GM13976 (cell line): ENCODE measurements around the gene ACRV1.

Experiments
- DNase-seq: peaks from one replicate; pipeline ENCODE4 v3.0.0; 2012; ENCODE audit warnings: low spot score
- in situ Hi-C: fragments of 300-500 bp; cut with MboI; formaldehyde crosslinking; loops from one replicate; pipeline ENCODE4 v1.12.0; 2022; ENCODE audit warnings: low sequenced_read_pairs, mixed read lengths, inconsistent platforms; ENCODE audit not compliant: unreplicated experiment
- TF ChIP-seq, protein P1 (sequence below): IDR thresholded peaks from 2 replicates; pipeline ENCODE4 v1.5.1; 2012; ENCODE audit warnings: borderline replicate concordance, mild to moderate bottlenecking; ENCODE audit not compliant: insufficient read depth; ENCODE audit errors: extremely low read depth, missing control alignments, control extremely low read depth

The ACRV1 gene

GRCh38 chr11:125694951-125695350, 14.3 kb upstream of the ACRV1 start:
- no peak for DNase-seq
- TF ChIP-seq, protein P1, sequence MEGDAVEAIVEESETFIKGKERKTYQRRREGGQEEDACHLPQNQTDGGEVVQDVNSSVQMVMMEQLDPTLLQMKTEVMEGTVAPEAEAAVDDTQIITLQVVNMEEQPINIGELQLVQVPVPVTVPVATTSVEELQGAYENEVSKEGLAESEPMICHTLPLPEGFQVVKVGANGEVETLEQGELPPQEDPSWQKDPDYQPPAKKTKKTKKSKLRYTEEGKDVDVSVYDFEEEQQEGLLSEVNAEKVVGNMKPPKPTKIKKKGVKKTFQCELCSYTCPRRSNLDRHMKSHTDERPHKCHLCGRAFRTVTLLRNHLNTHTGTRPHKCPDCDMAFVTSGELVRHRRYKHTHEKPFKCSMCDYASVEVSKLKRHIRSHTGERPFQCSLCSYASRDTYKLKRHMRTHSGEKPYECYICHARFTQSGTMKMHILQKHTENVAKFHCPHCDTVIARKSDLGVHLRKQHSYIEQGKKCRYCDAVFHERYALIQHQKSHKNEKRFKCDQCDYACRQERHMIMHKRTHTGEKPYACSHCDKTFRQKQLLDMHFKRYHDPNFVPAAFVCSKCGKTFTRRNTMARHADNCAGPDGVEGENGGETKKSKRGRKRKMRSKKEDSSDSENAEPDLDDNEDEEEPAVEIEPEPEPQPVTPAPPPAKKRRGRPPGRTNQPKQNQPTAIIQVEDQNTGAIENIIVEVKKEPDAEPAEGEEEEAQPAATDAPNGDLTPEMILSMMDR = no peak
- in situ Hi-C loops = no loop called here

GRCh38 chr11:125692887-125693286, 12.2 kb upstream of the ACRV1 start:
- TF ChIP-seq, protein P1 = no peak
- in situ Hi-C loops = no loop called here
- DNase-seq = no peak

- no peak for DNase-seq
- in situ Hi-C loops = no loop called here
- TF ChIP-seq, protein P1 = no peak
These were observed 9.4 kb upstream of the ACRV1 start for GRCh38 chr11:125690006-125690405.

DNA sequence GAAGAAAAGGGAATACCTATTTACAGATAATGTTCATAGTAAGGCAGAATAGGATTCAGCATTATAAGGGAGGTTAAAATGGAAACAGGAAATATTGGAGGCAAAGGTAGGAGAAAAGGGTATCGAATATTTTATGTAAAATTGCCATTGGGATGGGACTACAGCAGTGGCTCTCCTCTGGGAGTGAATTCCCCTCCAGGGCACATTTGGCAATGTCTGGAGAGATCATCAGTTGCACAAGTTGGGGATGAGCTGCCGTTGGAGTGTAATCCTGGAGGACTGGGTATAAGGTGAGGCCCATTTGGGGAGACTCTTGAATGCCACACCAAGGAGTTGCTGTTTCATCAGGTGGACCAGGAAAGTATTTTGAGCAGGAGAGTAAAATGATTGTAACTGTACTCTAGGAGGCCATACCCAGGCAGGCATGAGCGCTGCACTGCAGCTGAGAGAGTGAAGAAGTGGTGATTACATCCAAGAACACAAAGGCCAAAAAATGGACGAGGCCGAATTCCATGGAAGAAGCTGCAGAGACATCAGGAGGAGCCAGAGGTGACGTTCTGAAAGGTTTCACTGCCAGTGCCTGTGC, 8.7 kb upstream of the ACRV1 start:
- TF ChIP-seq, protein P1 = no peak
- in situ Hi-C loops = no loop called here
- no peak for DNase-seq

DNA sequence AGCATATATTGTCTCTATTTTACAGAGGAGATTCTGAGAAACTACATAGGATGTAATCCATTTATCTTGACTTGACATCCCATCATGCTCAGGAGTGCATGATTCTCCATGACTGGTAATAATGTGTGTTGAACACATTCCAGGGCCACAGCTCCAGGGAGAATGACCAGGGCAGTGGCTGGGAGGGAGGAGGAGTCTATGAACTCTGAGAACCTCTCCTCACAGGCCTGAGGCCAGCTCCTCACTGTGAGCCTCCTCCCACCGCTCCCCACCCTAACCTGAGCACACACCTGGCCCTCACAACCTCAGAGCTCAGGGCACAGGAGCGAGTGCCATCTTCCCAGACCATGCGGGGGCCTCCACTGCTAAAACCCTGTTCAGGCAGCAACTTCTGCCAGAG, 8.0 kb upstream of the ACRV1 start:
- no peak for DNase-seq

GRCh38 chr11:125688066-125688465, 7.4 kb upstream of the ACRV1 start:
- DNase-seq = no peak
- in situ Hi-C loops = no loop called here
- TF ChIP-seq, protein P1 = no peak

More for the DNA sequence above, 8.0 kb upstream of the ACRV1 start:
- in situ Hi-C loops = no loop called here
- TF ChIP-seq, protein P1 = no peak

- in situ Hi-C loops = no loop called here
- TF ChIP-seq, protein P1 = no peak
- no peak for DNase-seq
These were observed 4.6 kb upstream of the ACRV1 start for GRCh38 chr11:125685228-125685627.
